HEK293 (cell line): ENCODE measurements around the gene OOSP2.

Experiments
- CTCF ChIA-PET: fragments of 350-600 bp; formaldehyde crosslinking; extraction: SDS; loops from one replicate; lab custom pipeline; 2021; ENCODE audit warnings: antibody characterized with exemption; lab: Yijun Ruan, JAX
- POLR2A ChIA-PET: fragments of 300-600 bp; formaldehyde crosslinking; extraction: SDS; loops from one replicate; lab custom pipeline; 2020; ENCODE audit warnings: antibody characterized with exemption, inconsistent platforms; lab: Yijun Ruan, JAX
- H3K27ac ChIP-seq: fragments of 200-500 bp; sonication (Bioruptor generic); 2 replicates; pipeline ENCODE4 v1.5.1; 2014; ENCODE audit warnings: low read depth, low read length, control low read depth, inconsistent platforms; ENCODE audit errors: extremely low read depth
- H3K36me3 ChIP-seq, 2 experiments: fragments of 200-500 bp in 1 of 2; sonication (Bioruptor generic) in 1 of 2; 1 replicate in 1 of 2; 2 replicates in 1 of 2; pipeline ENCODE4 v1.5.1; 2014 to 2017; ENCODE audit warnings: inconsistent platforms in 2 of 2, low read length in 2 of 2; ENCODE audit not compliant: control insufficient read depth in 2 of 2, insufficient read depth in 1 of 2
- H3K4me1 ChIP-seq: fragments of 200-500 bp; sonication (Bioruptor generic); 2 replicates; pipeline ENCODE4 v1.5.1; 2014; ENCODE audit warnings: mild to moderate bottlenecking, low read length, inconsistent platforms; ENCODE audit not compliant: control insufficient read depth, insufficient read depth
- H3K4me3 ChIP-seq: 2 replicates; pipeline ENCODE4 v1.5.1; 2011; ENCODE audit warnings: low read depth, mild to moderate bottlenecking, control low read depth, low read length, moderate library complexity
- H3K9me3 ChIP-seq: fragments of 200-500 bp; sonication (Bioruptor generic); 2 replicates; pipeline ENCODE4 v1.5.1; 2014; ENCODE audit warnings: low read depth, low read length, inconsistent platforms; ENCODE audit not compliant: control insufficient read depth, insufficient read depth
- BCL11A ChIP-seq: fragments of 450-650 bp; formaldehyde crosslinking; IDR thresholded peaks from 2 replicates; pipeline ENCODE4 v1.5.1; 2016; ENCODE audit warnings: low read depth, missing biosample characterization, missing genetic modification characterization
- OSR2 ChIP-seq: fragments of 450-650 bp; formaldehyde crosslinking; IDR thresholded peaks from 2 replicates; pipeline ENCODE4 v1.5.1; 2016; ENCODE audit warnings: missing biosample characterization, missing genetic modification characterization
- RBAK ChIP-seq: fragments of 450-650 bp; formaldehyde crosslinking; IDR thresholded peaks from 2 replicates; pipeline ENCODE4 v1.5.1; 2016; ENCODE audit warnings: missing biosample characterization, missing genetic modification characterization
- SP3 ChIP-seq: fragments of 450-650 bp; formaldehyde crosslinking; IDR thresholded peaks from 2 replicates; pipeline ENCODE4 v1.5.1; 2016; ENCODE audit warnings: missing biosample characterization, missing genetic modification characterization
- SP7 ChIP-seq: fragments of 450-650 bp; formaldehyde crosslinking; IDR thresholded peaks from 2 replicates; pipeline ENCODE4 v1.5.1; 2016; ENCODE audit warnings: missing biosample characterization, missing genetic modification characterization
- ZBTB17 ChIP-seq: fragments of 450-650 bp; formaldehyde crosslinking; IDR thresholded peaks from 2 replicates; pipeline ENCODE4 v1.5.1; 2016; ENCODE audit warnings: missing biosample characterization, missing genetic modification characterization
- ZNF146 ChIP-seq: fragments of 450-650 bp; formaldehyde crosslinking; IDR thresholded peaks from 2 replicates; pipeline ENCODE4 v1.5.1; 2016; ENCODE audit warnings: missing biosample characterization, missing genetic modification characterization
- ZNF366 ChIP-seq: fragments of 450-650 bp; formaldehyde crosslinking; conservative IDR thresholded peaks from 2 replicates; pipeline ENCODE4 v1.5.1; 2016; ENCODE audit warnings: missing biosample characterization, missing genetic modification characterization
- ZNF37A ChIP-seq: fragments of 450-650 bp; IDR thresholded peaks from 2 replicates; pipeline ENCODE4 v1.5.1; 2018; ENCODE audit warnings: missing biosample characterization, missing genetic modification characterization
- ZNF555 ChIP-seq: fragments of 450-650 bp; formaldehyde crosslinking; conservative IDR thresholded peaks from 2 replicates; pipeline ENCODE4 v1.5.1; 2017; ENCODE audit warnings: missing biosample characterization, mild to moderate bottlenecking, missing genetic modification characterization, inconsistent platforms
- ZNF596 ChIP-seq: fragments of 450-650 bp; IDR thresholded peaks from 2 replicates; pipeline ENCODE4 v1.5.0; 2018; ENCODE audit warnings: missing biosample characterization, mild to moderate bottlenecking, missing genetic modification characterization, moderate library complexity
- ZNF610 ChIP-seq: fragments of 450-650 bp; formaldehyde crosslinking; IDR thresholded peaks from 2 replicates; pipeline ENCODE4 v1.5.1; 2016; ENCODE audit warnings: missing biosample characterization, missing genetic modification characterization, borderline replicate concordance
- ZNF792 ChIP-seq: fragments of 450-650 bp; formaldehyde crosslinking; IDR thresholded peaks from 2 replicates; pipeline ENCODE4 v1.5.1; 2016; ENCODE audit warnings: missing biosample characterization, missing genetic modification characterization
- TF ChIP-seq, protein P1 (sequence below): fragments of 450-650 bp; formaldehyde crosslinking; IDR thresholded peaks from 2 replicates; pipeline ENCODE4 v1.5.1; 2016; ENCODE audit warnings: missing biosample characterization, missing genetic modification characterization
- TF ChIP-seq, protein P2 (sequence below): fragments of 450-650 bp; formaldehyde crosslinking; IDR thresholded peaks from 2 replicates; pipeline ENCODE4 v1.5.1; 2017; ENCODE audit warnings: missing biosample characterization, missing genetic modification characterization
- TF ChIP-seq, protein P3 (sequence below): fragments of 450-650 bp; formaldehyde crosslinking; IDR thresholded peaks from 2 replicates; pipeline ENCODE4 v1.5.1; 2016; ENCODE audit warnings: missing biosample characterization, missing genetic modification characterization
- TF ChIP-seq, protein P4 (sequence below): fragments of 450-650 bp; formaldehyde crosslinking; IDR thresholded peaks from 2 replicates; pipeline ENCODE4 v1.5.1; 2017; ENCODE audit warnings: missing biosample characterization, missing genetic modification characterization
- TF ChIP-seq, protein P5 (sequence below): fragments of 450-650 bp; formaldehyde crosslinking; IDR thresholded peaks from 2 replicates; pipeline ENCODE4 v1.5.1; 2016; ENCODE audit warnings: missing biosample characterization, missing genetic modification characterization
- TF ChIP-seq, protein P6 (sequence below): fragments of 450-650 bp; IDR thresholded peaks from 2 replicates; pipeline ENCODE4 v1.5.1; 2018; ENCODE audit warnings: missing biosample characterization, missing genetic modification characterization

The OOSP2 gene

DNA sequence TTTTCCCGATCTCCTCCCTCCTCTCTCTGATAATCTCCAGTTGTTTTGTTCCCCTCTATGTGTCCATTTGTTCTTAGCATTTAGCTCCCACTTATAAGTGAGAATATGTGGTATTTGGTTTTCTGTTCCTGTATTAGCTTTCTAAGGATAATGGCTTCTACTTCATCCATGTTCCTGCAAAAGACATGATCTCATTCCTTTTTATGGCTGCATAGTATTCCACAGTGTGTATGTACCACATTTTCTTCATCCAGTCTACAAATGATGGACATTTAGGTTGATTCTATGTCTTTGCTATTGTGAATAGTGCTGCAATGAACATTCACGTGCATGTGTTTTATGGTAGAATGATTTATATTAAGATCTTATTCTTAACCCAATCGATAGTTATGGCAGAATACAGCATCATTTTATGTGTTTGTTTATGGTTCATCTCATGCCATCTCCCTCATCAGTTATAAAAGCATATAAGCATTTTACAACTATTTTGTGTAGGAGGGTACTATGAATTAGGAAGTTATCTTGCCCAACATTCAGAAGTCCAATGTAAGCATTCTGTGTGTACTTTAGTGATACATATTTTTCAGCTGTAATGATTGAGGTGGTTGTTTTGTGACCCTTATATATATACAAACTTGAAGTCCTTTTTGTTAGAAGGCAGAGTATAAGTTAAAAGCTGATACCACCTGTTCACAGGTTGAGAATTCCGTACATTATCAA, 19.5 kb downstream of the OOSP2 start:
- H3K4me3 ChIP-seq: no peak overlapping the region
- H3K9me3 ChIP-seq: no peaks in the 10 kb centered on the region
- TF ChIP-seq, protein P1, sequence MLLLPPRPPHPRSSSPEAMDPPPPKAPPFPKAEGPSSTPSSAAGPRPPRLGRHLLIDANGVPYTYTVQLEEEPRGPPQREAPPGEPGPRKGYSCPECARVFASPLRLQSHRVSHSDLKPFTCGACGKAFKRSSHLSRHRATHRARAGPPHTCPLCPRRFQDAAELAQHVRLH (tag by site-specific recombination): no peak
- peak; percentile 13; the same call in 1 of the 2 replicates for TF ChIP-seq ZNF146 (tag by site-specific recombination)
- no peak overlapping the region for H3K27ac ChIP-seq
- no peaks in the 10 kb centered on the region for H3K36me3 ChIP-seq
- ChIA-PET POLR2A (no interaction called here), CTCF (no interaction called here)
- no peaks in the 10 kb centered on the region for H3K4me1 ChIP-seq

DNA sequence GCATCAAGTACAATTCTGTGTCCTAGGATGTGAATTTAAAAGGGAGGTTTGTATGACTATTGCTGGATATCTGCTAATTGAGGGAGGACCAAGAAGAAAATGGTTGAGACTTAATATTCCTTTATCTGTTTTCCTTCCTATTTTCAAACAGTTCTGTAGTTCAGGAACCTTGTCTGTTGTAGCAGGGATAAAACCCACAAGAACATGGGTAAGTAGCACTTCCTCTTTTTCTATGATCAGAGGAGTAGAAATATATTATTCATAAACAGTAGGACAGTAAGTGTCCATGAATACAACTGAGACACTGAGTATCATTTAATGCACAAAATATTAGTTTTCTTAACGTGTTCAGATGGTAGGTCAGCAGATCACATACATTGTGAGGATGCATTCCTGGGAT, 23.9 kb downstream of the OOSP2 start:
- no peaks in the 10 kb centered on the region for H3K36me3 ChIP-seq
- H3K4me3 ChIP-seq: no peak overlapping the region
- no peak overlapping the region for H3K27ac ChIP-seq
- H3K4me1 ChIP-seq: no peaks in the 10 kb centered on the region
- no peaks in the 10 kb centered on the region for H3K9me3 ChIP-seq
- ChIA-PET POLR2A (no interaction called here), CTCF (no interaction called here)
- TF ChIP-seq, protein P2, sequence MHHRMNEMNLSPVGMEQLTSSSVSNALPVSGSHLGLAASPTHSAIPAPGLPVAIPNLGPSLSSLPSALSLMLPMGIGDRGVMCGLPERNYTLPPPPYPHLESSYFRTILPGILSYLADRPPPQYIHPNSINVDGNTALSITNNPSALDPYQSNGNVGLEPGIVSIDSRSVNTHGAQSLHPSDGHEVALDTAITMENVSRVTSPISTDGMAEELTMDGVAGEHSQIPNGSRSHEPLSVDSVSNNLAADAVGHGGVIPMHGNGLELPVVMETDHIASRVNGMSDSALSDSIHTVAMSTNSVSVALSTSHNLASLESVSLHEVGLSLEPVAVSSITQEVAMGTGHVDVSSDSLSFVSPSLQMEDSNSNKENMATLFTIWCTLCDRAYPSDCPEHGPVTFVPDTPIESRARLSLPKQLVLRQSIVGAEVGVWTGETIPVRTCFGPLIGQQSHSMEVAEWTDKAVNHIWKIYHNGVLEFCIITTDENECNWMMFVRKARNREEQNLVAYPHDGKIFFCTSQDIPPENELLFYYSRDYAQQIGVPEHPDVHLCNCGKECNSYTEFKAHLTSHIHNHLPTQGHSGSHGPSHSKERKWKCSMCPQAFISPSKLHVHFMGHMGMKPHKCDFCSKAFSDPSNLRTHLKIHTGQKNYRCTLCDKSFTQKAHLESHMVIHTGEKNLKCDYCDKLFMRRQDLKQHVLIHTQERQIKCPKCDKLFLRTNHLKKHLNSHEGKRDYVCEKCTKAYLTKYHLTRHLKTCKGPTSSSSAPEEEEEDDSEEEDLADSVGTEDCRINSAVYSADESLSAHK (tag by site-specific recombination): no peak
- TF ChIP-seq, protein P3, sequence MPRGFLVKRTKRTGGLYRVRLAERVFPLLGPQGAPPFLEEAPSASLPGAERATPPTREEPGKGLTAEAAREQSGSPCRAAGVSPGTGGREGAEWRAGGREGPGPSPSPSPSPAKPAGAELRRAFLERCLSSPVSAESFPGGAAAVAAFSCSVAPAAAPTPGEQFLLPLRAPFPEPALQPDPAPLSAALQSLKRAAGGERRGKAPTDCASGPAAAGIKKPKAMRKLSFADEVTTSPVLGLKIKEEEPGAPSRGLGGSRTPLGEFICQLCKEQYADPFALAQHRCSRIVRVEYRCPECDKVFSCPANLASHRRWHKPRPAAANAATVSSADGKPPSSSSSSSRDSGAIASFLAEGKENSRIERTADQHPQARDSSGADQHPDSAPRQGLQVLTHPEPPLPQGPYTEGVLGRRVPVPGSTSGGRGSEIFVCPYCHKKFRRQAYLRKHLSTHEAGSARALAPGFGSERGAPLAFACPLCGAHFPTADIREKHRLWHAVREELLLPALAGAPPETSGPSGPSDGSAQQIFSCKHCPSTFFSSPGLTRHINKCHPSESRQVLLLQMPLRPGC: no peak
- TF ChIP-seq, protein P4, sequence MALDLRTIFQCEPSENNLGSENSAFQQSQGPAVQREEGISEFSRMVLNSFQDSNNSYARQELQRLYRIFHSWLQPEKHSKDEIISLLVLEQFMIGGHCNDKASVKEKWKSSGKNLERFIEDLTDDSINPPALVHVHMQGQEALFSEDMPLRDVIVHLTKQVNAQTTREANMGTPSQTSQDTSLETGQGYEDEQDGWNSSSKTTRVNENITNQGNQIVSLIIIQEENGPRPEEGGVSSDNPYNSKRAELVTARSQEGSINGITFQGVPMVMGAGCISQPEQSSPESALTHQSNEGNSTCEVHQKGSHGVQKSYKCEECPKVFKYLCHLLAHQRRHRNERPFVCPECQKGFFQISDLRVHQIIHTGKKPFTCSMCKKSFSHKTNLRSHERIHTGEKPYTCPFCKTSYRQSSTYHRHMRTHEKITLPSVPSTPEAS (tag by site-specific recombination): no peak
- TF ChIP-seq ZNF366 (tag by site-specific recombination): no peak
- TF ChIP-seq BCL11A (tag by site-specific recombination): no peak
- TF ChIP-seq ZNF37A (tag by site-specific recombination): no peak
- TF ChIP-seq, protein P5, sequence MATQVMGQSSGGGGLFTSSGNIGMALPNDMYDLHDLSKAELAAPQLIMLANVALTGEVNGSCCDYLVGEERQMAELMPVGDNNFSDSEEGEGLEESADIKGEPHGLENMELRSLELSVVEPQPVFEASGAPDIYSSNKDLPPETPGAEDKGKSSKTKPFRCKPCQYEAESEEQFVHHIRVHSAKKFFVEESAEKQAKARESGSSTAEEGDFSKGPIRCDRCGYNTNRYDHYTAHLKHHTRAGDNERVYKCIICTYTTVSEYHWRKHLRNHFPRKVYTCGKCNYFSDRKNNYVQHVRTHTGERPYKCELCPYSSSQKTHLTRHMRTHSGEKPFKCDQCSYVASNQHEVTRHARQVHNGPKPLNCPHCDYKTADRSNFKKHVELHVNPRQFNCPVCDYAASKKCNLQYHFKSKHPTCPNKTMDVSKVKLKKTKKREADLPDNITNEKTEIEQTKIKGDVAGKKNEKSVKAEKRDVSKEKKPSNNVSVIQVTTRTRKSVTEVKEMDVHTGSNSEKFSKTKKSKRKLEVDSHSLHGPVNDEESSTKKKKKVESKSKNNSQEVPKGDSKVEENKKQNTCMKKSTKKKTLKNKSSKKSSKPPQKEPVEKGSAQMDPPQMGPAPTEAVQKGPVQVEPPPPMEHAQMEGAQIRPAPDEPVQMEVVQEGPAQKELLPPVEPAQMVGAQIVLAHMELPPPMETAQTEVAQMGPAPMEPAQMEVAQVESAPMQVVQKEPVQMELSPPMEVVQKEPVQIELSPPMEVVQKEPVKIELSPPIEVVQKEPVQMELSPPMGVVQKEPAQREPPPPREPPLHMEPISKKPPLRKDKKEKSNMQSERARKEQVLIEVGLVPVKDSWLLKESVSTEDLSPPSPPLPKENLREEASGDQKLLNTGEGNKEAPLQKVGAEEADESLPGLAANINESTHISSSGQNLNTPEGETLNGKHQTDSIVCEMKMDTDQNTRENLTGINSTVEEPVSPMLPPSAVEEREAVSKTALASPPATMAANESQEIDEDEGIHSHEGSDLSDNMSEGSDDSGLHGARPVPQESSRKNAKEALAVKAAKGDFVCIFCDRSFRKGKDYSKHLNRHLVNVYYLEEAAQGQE (tag by site-specific recombination): no peak
- no peak for TF ChIP-seq OSR2 (tag by site-specific recombination)
- TF ChIP-seq ZNF555 (tag by site-specific recombination): no peak
- TF ChIP-seq SP7 (tag by site-specific recombination): no peak
- no peak for TF ChIP-seq ZNF792 (tag by site-specific recombination)
- no peak for TF ChIP-seq ZBTB17 (tag by site-specific recombination)
- no peak for TF ChIP-seq ZNF610
- TF ChIP-seq ZNF596: no peak
- no peak for TF ChIP-seq RBAK (tag by site-specific recombination)
- TF ChIP-seq, protein P6, sequence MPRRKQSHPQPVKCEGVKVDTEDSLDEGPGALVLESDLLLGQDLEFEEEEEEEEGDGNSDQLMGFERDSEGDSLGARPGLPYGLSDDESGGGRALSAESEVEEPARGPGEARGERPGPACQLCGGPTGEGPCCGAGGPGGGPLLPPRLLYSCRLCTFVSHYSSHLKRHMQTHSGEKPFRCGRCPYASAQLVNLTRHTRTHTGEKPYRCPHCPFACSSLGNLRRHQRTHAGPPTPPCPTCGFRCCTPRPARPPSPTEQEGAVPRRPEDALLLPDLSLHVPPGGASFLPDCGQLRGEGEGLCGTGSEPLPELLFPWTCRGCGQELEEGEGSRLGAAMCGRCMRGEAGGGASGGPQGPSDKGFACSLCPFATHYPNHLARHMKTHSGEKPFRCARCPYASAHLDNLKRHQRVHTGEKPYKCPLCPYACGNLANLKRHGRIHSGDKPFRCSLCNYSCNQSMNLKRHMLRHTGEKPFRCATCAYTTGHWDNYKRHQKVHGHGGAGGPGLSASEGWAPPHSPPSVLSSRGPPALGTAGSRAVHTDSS (tag by site-specific recombination): no peak
- no peak for TF ChIP-seq SP3 (tag by site-specific recombination)
